CD4-positive, alpha-beta T cell treated with Interleukin-17A for 1 hour (primary cell): ENCODE results near the gene CCL11.

Experiments
- DNase-seq: peaks from one replicate; pipeline ENCODE4 v3.0.0-alpha.2; 2020

CCL11 gene

GRCh38 chr17:34257986-34258326 is 27.6 kb upstream of the CCL11 start:
- DNase-seq = no peak

GRCh38 chr17:34259146-34259545 is 26.4 kb upstream of the CCL11 start:
- no peak for DNase-seq

- DNase-seq = no peak
Measured at GRCh38 chr17:34260861-34261260, 24.7 kb upstream of the CCL11 start.

- no peak for DNase-seq
Measured at GRCh38 chr17:34261568-34262337, 23.8 kb upstream of the CCL11 start.

GRCh38 chr17:34265711-34266110 is 19.8 kb upstream of the CCL11 start:
- no peak for DNase-seq

GRCh38 chr17:34269969-34270368 is 15.6 kb upstream of the CCL11 start, which contains the start of gene CCL7:
Gene CCL7 (plus strand): TSS chr17:34270221. CDS start chr17:34270291, 70 bp downstream.
- DNase-seq = no peak

- DNase-seq = no peak
Measured at GRCh38 chr17:34275881-34276280, 9.7 kb upstream of the CCL11 start.

- DNase-seq = no peak
Measured at GRCh38 chr17:34276826-34277225, 8.7 kb upstream of the CCL11 start.

GRCh38 chr17:34283571-34283970 is 2.0 kb upstream of the CCL11 start:
- no peak for DNase-seq

GRCh38 chr17:34287875-34288274 is 2.3 kb downstream of the CCL11 start:
- DNase-seq = no peak

GRCh38 chr17:34290586-34290985 is 5.0 kb downstream of the CCL11 start:
- no peak for DNase-seq

- no peak for DNase-seq
Measured at GRCh38 chr17:34291721-34292348, 6.3 kb downstream of the CCL11 start.

GRCh38 chr17:34299027-34299426 is 13.5 kb downstream of the CCL11 start:
- no peak for DNase-seq

- DNase-seq = no peak
Measured at GRCh38 chr17:34299956-34300577, 14.5 kb downstream of the CCL11 start.

GRCh38 chr17:34300652-34301370 is 15.3 kb downstream of the CCL11 start:
- no peak for DNase-seq

- no peak for DNase-seq
Measured at GRCh38 chr17:34301986-34302385, 16.4 kb downstream of the CCL11 start.

- no peak for DNase-seq
Measured at GRCh38 chr17:34302636-34303035, 17.1 kb downstream of the CCL11 start.

- DNase-seq = no peak
Measured at GRCh38 chr17:34303606-34304005, 18.1 kb downstream of the CCL11 start.

GRCh38 chr17:34305061-34305460 is 19.5 kb downstream of the CCL11 start:
- no peak for DNase-seq

GRCh38 chr17:34305606-34306005 is 20.1 kb downstream of the CCL11 start:
- DNase-seq = no peak

- DNase-seq = no peak
Measured at GRCh38 chr17:34306466-34306865, 20.9 kb downstream of the CCL11 start.

GRCh38 chr17:34307110-34307509 is 21.6 kb downstream of the CCL11 start:
- no peak for DNase-seq

- no peak for DNase-seq
Measured at GRCh38 chr17:34308371-34308770, 22.8 kb downstream of the CCL11 start.

- DNase-seq = no peak
Measured at GRCh38 chr17:34311291-34311690, 25.7 kb downstream of the CCL11 start.
